K562 (cell line): Measurements from ENCODE around the gene FOXO3. TPM values are rescaled to one million over a fixed set of nuclear protein-coding genes. Genes with fewer than 3 reads are reported as not detected.

Experiments
- BHLHE40 ChIP-seq: IDR thresholded peaks from 2 replicates; pipeline ENCODE4 v1.6.1; 2011; ENCODE audit warnings: low read length, improper control_type of control experiment
- C11orf30 ChIP-seq: fragments of 450-650 bp; IDR thresholded peaks from 2 replicates; pipeline ENCODE4 v1.6.1; 2016; ENCODE audit warnings: low read depth, mild to moderate bottlenecking
- NRF1 ChIP-seq, 2 experiments: fragments of 450-650 bp; IDR thresholded peaks in 1 of 2; conservative IDR thresholded peaks in 1 of 2; 2 replicates each; pipeline ENCODE4 v1.6.1; 2014; ENCODE audit warnings: mild to moderate bottlenecking in 2 of 2
- POLR2AphosphoS5 ChIP-seq: IDR thresholded peaks from 2 replicates; pipeline ENCODE4 v1.6.1; 2011; ENCODE audit warnings: mild to moderate bottlenecking, low read depth, low read length, moderate library complexity; ENCODE audit not compliant: control insufficient read depth, insufficient read depth
- POLR2H ChIP-seq: IDR thresholded peaks from 2 replicates; pipeline ENCODE4 v1.6.1; 2016; ENCODE audit warnings: missing genetic modification characterization, low read depth, mild to moderate bottlenecking, control low read depth, missing compliant biosample characterization, moderate library complexity
- POU5F1 ChIP-seq: fragments of 150-350 bp; IDR thresholded peaks from 2 replicates; pipeline ENCODE4 v1.6.1; 2014; ENCODE audit warnings: borderline replicate concordance, low read length, low read depth, mild to moderate bottlenecking; ENCODE audit not compliant: partially characterized antibody
- THRAP3 ChIP-seq: fragments of 450-650 bp; IDR thresholded peaks from 2 replicates; pipeline ENCODE4 v1.6.1; 2016; ENCODE audit warnings: mild to moderate bottlenecking, inconsistent platforms, borderline replicate concordance
- ZNF584 ChIP-seq: fragments of 200-800 bp; sonication (Bioruptor generic); IDR thresholded peaks from 2 replicates; pipeline ENCODE4 v1.6.1; 2016; ENCODE audit warnings: low read depth, mild to moderate bottlenecking, missing genetic modification characterization, missing compliant biosample characterization
- polyA plus RNA-seq, 8 experiments: library from polyadenylated mRNA; depleted of rRNA in 4 of 8; stranded (reverse) in 5 of 8; unstranded in 3 of 8; fragments of >200 nt; fragmentation: Nextera tagmentation in 2 of 8; fragmentation: Illumina TruSeq in 1 of 8; extraction: Ambion mirVana in 2 of 8; extraction: Trizol in 1 of 8; gene quantifications; 2 replicates each; pipeline versions ENCODE4 v1.2.1 to v1.2.3, GENCODE V29; 2011 to 2014; ENCODE audit warnings: inconsistent platforms in 1 of 8, missing spikeins in 1 of 8
- total RNA-seq, 7 experiments: library from RNA; depleted of rRNA in 6 of 7; stranded (reverse); fragments of >200 nt in 6 of 7; fragmentation: Illumina TruSeq in 2 of 7; extraction: Trizol in 2 of 7; gene quantifications; 2 replicates each; pipeline versions ENCODE4 v1.2.1 to v1.2.3, GENCODE V29; 2011 to 2021; ENCODE audit warnings: low replicate concordance in 1 of 7
- TF ChIP-seq, protein P1 (sequence below): sonication (generic); formaldehyde crosslinking; IDR thresholded peaks from 2 replicates; pipeline ENCODE4 v1.8.1; 2023; ENCODE audit warnings: mild to moderate bottlenecking, missing genetic modification reagents
- TF ChIP-seq, protein P2 (sequence below): fragments of 450-650 bp; IDR thresholded peaks from 2 replicates; pipeline ENCODE4 v1.7.0; 2016; ENCODE audit warnings: borderline replicate concordance
- TF ChIP-seq, protein P3 (sequence below): fragments of 450-650 bp; IDR thresholded peaks from 2 replicates; pipeline ENCODE4 v1.6.1; 2016
- TF ChIP-seq, protein P4 (sequence below): fragments of 450-650 bp; IDR thresholded peaks from 2 replicates; pipeline ENCODE4 v1.6.1; 2016; ENCODE audit warnings: mild to moderate bottlenecking
- TF ChIP-seq, protein P5 (sequence below): fragments of 200-800 bp; sonication (Bioruptor generic); IDR thresholded peaks from 2 replicates; pipeline ENCODE4 v1.6.1; 2017; ENCODE audit warnings: missing genetic modification characterization, missing compliant biosample characterization
- TF ChIP-seq, protein P6 (sequence below): fragments of 250-450 bp; sonication (Bioruptor Pico); IDR thresholded peaks from 2 replicates; pipeline ENCODE4 v1.8.0; 2021; ENCODE audit warnings: moderate library complexity, mild to moderate bottlenecking, inconsistent platforms

The FOXO3 gene
- total and polyA plus RNA-seq, 9 of the 15 experiments (the other 6 are each of a cell fraction or from before 2014, with no cell fraction given), result 3.0 to 14.6 (median 6.0) TPM

DNA sequence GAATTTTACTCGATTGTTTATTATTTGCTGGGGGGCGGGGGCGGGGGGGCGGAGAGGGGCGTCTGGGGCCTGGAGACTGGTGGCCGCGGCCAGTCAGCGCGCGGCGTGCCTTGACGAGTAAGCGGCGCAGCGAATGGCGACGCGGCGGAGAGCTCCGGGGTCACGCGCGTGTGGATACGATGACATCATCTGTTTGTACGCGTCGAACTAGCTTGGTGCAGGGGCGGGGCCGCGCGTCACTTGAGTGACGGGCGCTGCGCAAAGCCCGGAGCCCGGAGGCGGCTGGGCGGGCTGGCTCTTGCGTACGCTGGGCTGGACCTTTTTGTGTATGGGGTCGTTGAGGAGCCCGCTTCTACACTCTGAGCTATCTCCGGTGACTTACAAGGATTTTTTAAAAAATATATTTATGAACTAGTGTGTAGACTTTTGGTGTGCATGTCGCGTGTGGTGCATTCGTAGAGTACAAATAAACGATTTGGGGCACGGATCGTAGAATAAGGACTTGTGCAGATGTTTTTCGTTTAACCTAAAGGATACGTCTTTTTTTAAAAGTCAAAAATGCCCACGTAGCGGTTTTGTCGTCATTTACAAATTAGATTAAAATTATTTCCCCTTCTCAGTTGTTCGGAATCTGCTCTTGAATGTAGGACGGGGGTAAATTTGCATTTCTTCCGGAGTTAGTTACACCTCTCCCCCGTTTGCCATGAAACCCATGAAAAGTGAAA, 2.2 kb upstream of the FOXO3 start (continued):
- TF ChIP-seq, protein P1, sequence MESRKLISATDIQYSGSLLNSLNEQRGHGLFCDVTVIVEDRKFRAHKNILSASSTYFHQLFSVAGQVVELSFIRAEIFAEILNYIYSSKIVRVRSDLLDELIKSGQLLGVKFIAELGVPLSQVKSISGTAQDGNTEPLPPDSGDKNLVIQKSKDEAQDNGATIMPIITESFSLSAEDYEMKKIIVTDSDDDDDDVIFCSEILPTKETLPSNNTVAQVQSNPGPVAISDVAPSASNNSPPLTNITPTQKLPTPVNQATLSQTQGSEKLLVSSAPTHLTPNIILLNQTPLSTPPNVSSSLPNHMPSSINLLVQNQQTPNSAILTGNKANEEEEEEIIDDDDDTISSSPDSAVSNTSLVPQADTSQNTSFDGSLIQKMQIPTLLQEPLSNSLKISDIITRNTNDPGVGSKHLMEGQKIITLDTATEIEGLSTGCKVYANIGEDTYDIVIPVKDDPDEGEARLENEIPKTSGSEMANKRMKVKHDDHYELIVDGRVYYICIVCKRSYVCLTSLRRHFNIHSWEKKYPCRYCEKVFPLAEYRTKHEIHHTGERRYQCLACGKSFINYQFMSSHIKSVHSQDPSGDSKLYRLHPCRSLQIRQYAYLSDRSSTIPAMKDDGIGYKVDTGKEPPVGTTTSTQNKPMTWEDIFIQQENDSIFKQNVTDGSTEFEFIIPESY (CRISPR knock-in tag), result no peak
- TF ChIP-seq, protein P2, sequence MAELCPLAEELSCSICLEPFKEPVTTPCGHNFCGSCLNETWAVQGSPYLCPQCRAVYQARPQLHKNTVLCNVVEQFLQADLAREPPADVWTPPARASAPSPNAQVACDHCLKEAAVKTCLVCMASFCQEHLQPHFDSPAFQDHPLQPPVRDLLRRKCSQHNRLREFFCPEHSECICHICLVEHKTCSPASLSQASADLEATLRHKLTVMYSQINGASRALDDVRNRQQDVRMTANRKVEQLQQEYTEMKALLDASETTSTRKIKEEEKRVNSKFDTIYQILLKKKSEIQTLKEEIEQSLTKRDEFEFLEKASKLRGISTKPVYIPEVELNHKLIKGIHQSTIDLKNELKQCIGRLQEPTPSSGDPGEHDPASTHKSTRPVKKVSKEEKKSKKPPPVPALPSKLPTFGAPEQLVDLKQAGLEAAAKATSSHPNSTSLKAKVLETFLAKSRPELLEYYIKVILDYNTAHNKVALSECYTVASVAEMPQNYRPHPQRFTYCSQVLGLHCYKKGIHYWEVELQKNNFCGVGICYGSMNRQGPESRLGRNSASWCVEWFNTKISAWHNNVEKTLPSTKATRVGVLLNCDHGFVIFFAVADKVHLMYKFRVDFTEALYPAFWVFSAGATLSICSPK, result no peak
- TF ChIP-seq POLR2H (tag), result no peak
- TF ChIP-seq, protein P3, sequence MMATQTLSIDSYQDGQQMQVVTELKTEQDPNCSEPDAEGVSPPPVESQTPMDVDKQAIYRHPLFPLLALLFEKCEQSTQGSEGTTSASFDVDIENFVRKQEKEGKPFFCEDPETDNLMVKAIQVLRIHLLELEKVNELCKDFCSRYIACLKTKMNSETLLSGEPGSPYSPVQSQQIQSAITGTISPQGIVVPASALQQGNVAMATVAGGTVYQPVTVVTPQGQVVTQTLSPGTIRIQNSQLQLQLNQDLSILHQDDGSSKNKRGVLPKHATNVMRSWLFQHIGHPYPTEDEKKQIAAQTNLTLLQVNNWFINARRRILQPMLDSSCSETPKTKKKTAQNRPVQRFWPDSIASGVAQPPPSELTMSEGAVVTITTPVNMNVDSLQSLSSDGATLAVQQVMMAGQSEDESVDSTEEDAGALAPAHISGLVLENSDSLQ, result peak; percentile 99
- TF ChIP-seq NRF1 (conservative IDR thresholded peaks at IDR 0.05 in 1 of 2, IDR thresholded peaks at IDR 0.05 in 1 of 2), result peak; percentile 50 to 68; a peak in 3 of 4 replicates
- TF ChIP-seq, protein P4, sequence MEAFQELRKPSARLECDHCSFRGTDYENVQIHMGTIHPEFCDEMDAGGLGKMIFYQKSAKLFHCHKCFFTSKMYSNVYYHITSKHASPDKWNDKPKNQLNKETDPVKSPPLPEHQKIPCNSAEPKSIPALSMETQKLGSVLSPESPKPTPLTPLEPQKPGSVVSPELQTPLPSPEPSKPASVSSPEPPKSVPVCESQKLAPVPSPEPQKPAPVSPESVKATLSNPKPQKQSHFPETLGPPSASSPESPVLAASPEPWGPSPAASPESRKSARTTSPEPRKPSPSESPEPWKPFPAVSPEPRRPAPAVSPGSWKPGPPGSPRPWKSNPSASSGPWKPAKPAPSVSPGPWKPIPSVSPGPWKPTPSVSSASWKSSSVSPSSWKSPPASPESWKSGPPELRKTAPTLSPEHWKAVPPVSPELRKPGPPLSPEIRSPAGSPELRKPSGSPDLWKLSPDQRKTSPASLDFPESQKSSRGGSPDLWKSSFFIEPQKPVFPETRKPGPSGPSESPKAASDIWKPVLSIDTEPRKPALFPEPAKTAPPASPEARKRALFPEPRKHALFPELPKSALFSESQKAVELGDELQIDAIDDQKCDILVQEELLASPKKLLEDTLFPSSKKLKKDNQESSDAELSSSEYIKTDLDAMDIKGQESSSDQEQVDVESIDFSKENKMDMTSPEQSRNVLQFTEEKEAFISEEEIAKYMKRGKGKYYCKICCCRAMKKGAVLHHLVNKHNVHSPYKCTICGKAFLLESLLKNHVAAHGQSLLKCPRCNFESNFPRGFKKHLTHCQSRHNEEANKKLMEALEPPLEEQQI, result no peak
- no peak for TF ChIP-seq POLR2AphosphoS5
- no peak for TF ChIP-seq THRAP3
- peak; percentile 95 for TF ChIP-seq BHLHE40
- TF ChIP-seq POU5F1, result no peak
- TF ChIP-seq ZNF584 (CRISPR knock-in tag), result peak; percentile 71; the same call in 1 of the 2 replicates
- TF ChIP-seq, protein P5, sequence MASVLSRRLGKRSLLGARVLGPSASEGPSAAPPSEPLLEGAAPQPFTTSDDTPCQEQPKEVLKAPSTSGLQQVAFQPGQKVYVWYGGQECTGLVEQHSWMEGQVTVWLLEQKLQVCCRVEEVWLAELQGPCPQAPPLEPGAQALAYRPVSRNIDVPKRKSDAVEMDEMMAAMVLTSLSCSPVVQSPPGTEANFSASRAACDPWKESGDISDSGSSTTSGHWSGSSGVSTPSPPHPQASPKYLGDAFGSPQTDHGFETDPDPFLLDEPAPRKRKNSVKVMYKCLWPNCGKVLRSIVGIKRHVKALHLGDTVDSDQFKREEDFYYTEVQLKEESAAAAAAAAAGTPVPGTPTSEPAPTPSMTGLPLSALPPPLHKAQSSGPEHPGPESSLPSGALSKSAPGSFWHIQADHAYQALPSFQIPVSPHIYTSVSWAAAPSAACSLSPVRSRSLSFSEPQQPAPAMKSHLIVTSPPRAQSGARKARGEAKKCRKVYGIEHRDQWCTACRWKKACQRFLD, result peak; percentile 24; the same call in 1 of the 2 replicates
- TF ChIP-seq, protein P6, sequence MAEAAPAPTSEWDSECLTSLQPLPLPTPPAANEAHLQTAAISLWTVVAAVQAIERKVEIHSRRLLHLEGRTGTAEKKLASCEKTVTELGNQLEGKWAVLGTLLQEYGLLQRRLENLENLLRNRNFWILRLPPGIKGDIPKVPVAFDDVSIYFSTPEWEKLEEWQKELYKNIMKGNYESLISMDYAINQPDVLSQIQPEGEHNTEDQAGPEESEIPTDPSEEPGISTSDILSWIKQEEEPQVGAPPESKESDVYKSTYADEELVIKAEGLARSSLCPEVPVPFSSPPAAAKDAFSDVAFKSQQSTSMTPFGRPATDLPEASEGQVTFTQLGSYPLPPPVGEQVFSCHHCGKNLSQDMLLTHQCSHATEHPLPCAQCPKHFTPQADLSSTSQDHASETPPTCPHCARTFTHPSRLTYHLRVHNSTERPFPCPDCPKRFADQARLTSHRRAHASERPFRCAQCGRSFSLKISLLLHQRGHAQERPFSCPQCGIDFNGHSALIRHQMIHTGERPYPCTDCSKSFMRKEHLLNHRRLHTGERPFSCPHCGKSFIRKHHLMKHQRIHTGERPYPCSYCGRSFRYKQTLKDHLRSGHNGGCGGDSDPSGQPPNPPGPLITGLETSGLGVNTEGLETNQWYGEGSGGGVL (CRISPR knock-in tag), result no peak
- peak; percentile 87 for TF ChIP-seq C11orf30
